Measurements from ENCODE around the gene NR2F1-AS1. TPM values are rescaled to one million over a fixed set of nuclear protein-coding genes. Genes with fewer than 3 reads are reported as not detected.

Gene NR2F1-AS1
- total and polyA plus RNA-seq, 2 donors (not counting 3 experiments of a cell fraction or from before 2014, with no cell fraction given) = 4.2 to 13.8 TPM

DNA sequence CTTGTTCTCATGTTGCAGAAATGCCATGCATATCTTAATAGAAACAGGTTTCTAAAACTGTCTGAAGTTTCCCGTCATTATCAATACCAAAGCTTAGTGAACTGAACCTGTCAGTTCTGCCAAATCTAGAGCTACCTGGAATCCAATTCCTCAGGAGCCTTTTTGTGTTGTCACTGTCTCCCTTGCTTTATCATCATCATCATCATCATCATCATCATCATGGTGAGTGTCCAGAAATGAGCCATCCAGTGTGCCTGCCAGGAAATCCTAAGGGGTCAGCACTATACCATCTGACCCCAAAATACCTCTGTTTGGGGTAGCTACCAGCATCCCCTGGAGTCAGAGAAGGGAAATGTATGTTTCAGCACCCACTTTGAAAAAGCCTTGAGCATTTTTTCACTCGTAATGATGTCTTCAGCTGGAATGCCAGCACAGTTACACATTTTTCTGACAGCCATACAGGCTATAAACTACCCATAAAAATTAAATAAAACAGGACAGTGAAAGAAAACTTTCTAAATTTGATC is 150.3 kb downstream of the NR2F1-AS1 start:
- Histone ChIP-seq H3K27ac (ENCODE audit: insufficient read depth, low read depth, low read length) (no peak overlapping the region), H3K9me1 (replicated peaks; ENCODE audit: control insufficient read depth, extremely low read depth, insufficient read depth, low read length) (no peaks in the 10 kb centered on the region), H3K9ac (replicated peaks; ENCODE audit: extremely low read depth, insufficient read depth, low read length) (no peak overlapping the region), H3K27me3 (ENCODE audit: control insufficient read depth in 2 of 2, insufficient read depth in 2 of 2, low read length in 2 of 2) (no peaks in the 10 kb centered on the region), H2AFZ (ENCODE audit: low read depth, low read length) (no peak overlapping the region), H3K4me1 (ENCODE audit: control insufficient read depth, extremely low read depth, insufficient read depth, low read length) (no peaks in the 10 kb centered on the region), H3K36me3 (ENCODE audit: control insufficient read depth in 2 of 2, extremely low read depth in 1 of 2, insufficient read depth in 2 of 2, low read length in 2 of 2) (no peaks in the 10 kb centered on the region), H3K4me3 (replicated peaks in 1 of 3; ENCODE audit: insufficient read depth in 1 of 3, low read depth in 1 of 3, low read length in 3 of 3) (no peak overlapping the region), H3K4me2 (ENCODE audit: insufficient read depth, low read length) (no peak overlapping the region), H4K20me1 (replicated peaks; ENCODE audit: control insufficient read depth, extremely low read depth, insufficient read depth, low read length) (no peaks in the 10 kb centered on the region), H3K9me3 (replicated peaks; ENCODE audit: control insufficient read depth, insufficient read depth, low read length) (no peaks in the 10 kb centered on the region), H3K79me2 (ENCODE audit: control insufficient read depth, insufficient read depth, low read length) (no peaks in the 10 kb centered on the region)
- ChIA-PET POLR2A (no interaction called here), CTCF (interaction anchor here (1.6 kb wide), 1 partner anchor 338 kb away, joined by 5 read pairs; no protein-coding TSS in a partner anchor)
- BruUV-seq (replicated peaks) = no TSS peak
- intact Hi-C loops (cut with micrococcal nuclease) = loop anchor here (10.0 kb wide), 1 partner anchor 374 kb away; no protein-coding TSS in a partner anchor
- no peak for FAIRE-seq
- dilution Hi-C loops (cut with MboI; ENCODE audit: extremely low pct_ligation_motif_present, low sequenced_read_pairs) = no loop called here
- DNase-seq (ENCODE audit: low read depth, low spot score) = no peak
- TF ChIP-seq POLR2A (IDR thresholded peaks at IDR 0.05; ENCODE audit: low read depth, low read length) (no peak), JUN (IDR thresholded peaks at IDR 0.05; ENCODE audit: borderline replicate concordance, insufficient read depth, insufficient read length, low read depth) (no peak), EZH2 (IDR thresholded peaks at IDR 0.05; ENCODE audit: borderline replicate concordance, low read depth, low read length, severe bottlenecking) (no peak)
- TF ChIP-seq, protein P1, sequence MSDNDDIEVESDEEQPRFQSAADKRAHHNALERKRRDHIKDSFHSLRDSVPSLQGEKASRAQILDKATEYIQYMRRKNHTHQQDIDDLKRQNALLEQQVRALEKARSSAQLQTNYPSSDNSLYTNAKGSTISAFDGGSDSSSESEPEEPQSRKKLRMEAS (IDR thresholded peaks at IDR 0.05; ENCODE audit: insufficient read depth, insufficient read length) = no peak

DNA sequence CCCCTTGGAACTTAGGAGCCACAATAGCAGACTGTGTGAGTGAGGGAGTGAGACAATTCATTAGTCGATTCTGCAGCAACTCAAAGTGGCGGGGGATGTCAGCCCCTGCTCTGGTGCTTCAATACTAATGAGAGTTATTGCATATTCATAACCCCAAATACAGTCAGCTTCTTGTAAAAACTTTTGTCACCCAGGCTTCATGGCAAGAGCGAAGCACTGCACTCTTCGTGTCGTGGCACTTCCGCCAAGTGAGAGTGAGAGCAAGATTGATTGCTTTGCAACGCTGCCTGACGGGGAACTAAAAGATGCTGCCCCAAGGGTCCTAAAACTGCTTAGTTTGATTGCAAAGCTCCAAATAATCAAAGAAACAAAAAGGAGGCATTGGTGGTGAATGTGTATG is 150.9 kb downstream of the NR2F1-AS1 start:
- FAIRE-seq (no peak), DNase-seq (ENCODE audit: low read depth, low spot score) (no peak)
- no peak overlapping the region for H3K4me2 ChIP-seq (ENCODE audit: insufficient read depth, low read length)
- intact Hi-C loops (cut with micrococcal nuclease) = loop anchor here (10.0 kb wide), 1 partner anchor 375 kb away; no protein-coding TSS in a partner anchor
- no peaks in the 10 kb centered on the region for H3K79me2 ChIP-seq (ENCODE audit: control insufficient read depth, insufficient read depth, low read length)
- H3K27ac ChIP-seq (ENCODE audit: insufficient read depth, low read depth, low read length) = no peak overlapping the region
- no peaks in the 10 kb centered on the region for H3K4me1 ChIP-seq (ENCODE audit: control insufficient read depth, extremely low read depth, insufficient read depth, low read length)
- H3K9me3 ChIP-seq (replicated peaks; ENCODE audit: control insufficient read depth, insufficient read depth, low read length) = no peaks in the 10 kb centered on the region
- H3K4me3 ChIP-seq (replicated peaks in 1 of 3; ENCODE audit: insufficient read depth in 1 of 3, low read depth in 1 of 3, low read length in 3 of 3) = no peak overlapping the region
- no peaks in the 10 kb centered on the region for H3K27me3 ChIP-seq (ENCODE audit: control insufficient read depth in 2 of 2, insufficient read depth in 2 of 2, low read length in 2 of 2)
- no peaks in the 10 kb centered on the region for H3K36me3 ChIP-seq (ENCODE audit: control insufficient read depth in 2 of 2, extremely low read depth in 1 of 2, insufficient read depth in 2 of 2, low read length in 2 of 2)
- H3K9ac ChIP-seq (replicated peaks; ENCODE audit: extremely low read depth, insufficient read depth, low read length) = no peak overlapping the region
- H2AFZ ChIP-seq (ENCODE audit: low read depth, low read length) = no peak overlapping the region
- no peaks in the 10 kb centered on the region for H3K9me1 ChIP-seq (replicated peaks; ENCODE audit: control insufficient read depth, extremely low read depth, insufficient read depth, low read length)
- ChIA-PET CTCF (interaction anchor here (1.6 kb wide), 1 partner anchor 338 kb away, joined by 5 read pairs; no protein-coding TSS in a partner anchor), POLR2A (no interaction called here)
- dilution Hi-C loops (cut with MboI; ENCODE audit: extremely low pct_ligation_motif_present, low sequenced_read_pairs) = no loop called here
- TF ChIP-seq EZH2 (IDR thresholded peaks at IDR 0.05; ENCODE audit: borderline replicate concordance, low read depth, low read length, severe bottlenecking) = no peak
- no TSS peak for BruUV-seq (replicated peaks)
- no peaks in the 10 kb centered on the region for H4K20me1 ChIP-seq (replicated peaks; ENCODE audit: control insufficient read depth, extremely low read depth, insufficient read depth, low read length)
